HCT116 (cell line): ENCODE results near the gene COL19A1. TPM values are rescaled to one million over a fixed set of nuclear protein-coding genes. Genes with fewer than 3 reads are reported as not detected.

ENCODE experiments used
- ATAC-seq: fragments of 200-7000 bp; cut with Tn5 transposase; 2 replicates; pipeline ENCODE4 v1.9.1; 2020; ENCODE audit warnings: mild to moderate bottlenecking, moderate library complexity
- BruUV-seq: library from RNA; stranded (reverse); fragments of 400-500 nt; replicated peaks from 2 replicates; lab custom pipeline; 2021; lab: Mats Ljungman, UMichigan
- CTCF ChIA-PET: fragments of 300-600 bp; sonication (Branson Sonifier 250); formaldehyde crosslinking; loops from one replicate; lab custom pipeline; 2021; ENCODE audit warnings: antibody characterized with exemption; lab: Charles Lee
- POLR2A ChIA-PET: fragments of 300-600, 350-600 bp; sonication (Branson Sonifier 250); formaldehyde crosslinking; loops from one replicate; lab custom pipeline; 2021; ENCODE audit warnings: antibody characterized with exemption; lab: Charles Lee
- RAD21 ChIA-PET, 2 experiments: fragments of 300-600 bp; sonication (Branson Sonifier 250); formaldehyde crosslinking; loops; one replicate each; lab custom pipeline; 2023; ENCODE audit warnings: low total read pairs in 2 of 2; ENCODE audit not compliant: uncharacterized antibody in 2 of 2, unreplicated experiment in 2 of 2, low non-redundant PET in 1 of 2; lab: Charles Lee
- DNase-seq: peaks from one replicate; pipeline ENCODE4 v3.0.0-alpha.2; 2010; ENCODE audit warnings: low read depth, low spot score
- H2AFZ ChIP-seq: fragments of 200-600 bp; shearing (Covaris generic), sonication (generic); 2 replicates; pipeline ENCODE4 v1.6.1; 2017; ENCODE audit warnings: low read depth, mixed run types, mixed read lengths, antibody characterized with exemption, low read length; ENCODE audit not compliant: poor library complexity, severe bottlenecking
- H3K27ac ChIP-seq: 2 replicates; pipeline ENCODE4 v1.5.1; 2012; ENCODE audit warnings: low read depth, low read length
- H3K27me3 ChIP-seq: fragments of 200-600 bp; sonication (generic); 2 replicates; pipeline ENCODE4 v1.6.1; 2016; ENCODE audit warnings: mixed run types, low read length, mixed read lengths; ENCODE audit not compliant: insufficient read depth
- H3K36me3 ChIP-seq, 2 experiments: fragments of 200-500 bp in 1 of 2; fragments of 200-600 bp in 1 of 2; sonication (Bioruptor generic) in 1 of 2; sonication (generic) in 1 of 2; 2 replicates each; pipeline versions ENCODE4 v1.5.1 to v1.6.1; 2014 to 2016; ENCODE audit warnings: low read length in 2 of 2, inconsistent platforms in 1 of 2, mixed read lengths in 1 of 2, mixed run types in 1 of 2; ENCODE audit not compliant: insufficient read depth in 2 of 2, control insufficient read depth in 1 of 2
- H3K4me1 ChIP-seq, 2 experiments: fragments of 200-600 bp in 1 of 2; sonication (generic) in 1 of 2; 2 replicates each; pipeline versions ENCODE4 v1.5.1 to v1.6.1; 2012 to 2017; ENCODE audit warnings: low read length in 2 of 2, inconsistent platforms in 1 of 2, mild to moderate bottlenecking in 1 of 2, mixed read lengths in 1 of 2, mixed run types in 1 of 2, moderate library complexity in 1 of 2; ENCODE audit not compliant: insufficient read depth in 2 of 2, control insufficient read depth in 1 of 2
- H3K4me2 ChIP-seq: fragments of 200-600 bp; sonication (generic); 2 replicates; pipeline ENCODE4 v1.6.1; 2017; ENCODE audit warnings: mixed run types, low read length, mixed read lengths
- H3K4me3 ChIP-seq, 2 experiments: fragments of 200-600 bp in 1 of 2; sonication (generic) in 1 of 2; replicated peaks in 1 of 2; 2 replicates each; pipeline ENCODE4 v1.5.1; 2011 to 2016; ENCODE audit warnings: low read length in 2 of 2, control low read depth in 1 of 2, low read depth in 1 of 2, mild to moderate bottlenecking in 1 of 2, mixed read lengths in 1 of 2, mixed run types in 1 of 2
- H3K79me2 ChIP-seq: fragments of 200-600 bp; sonication (generic); 2 replicates; pipeline ENCODE4 v1.6.1; 2017; ENCODE audit warnings: mild to moderate bottlenecking, mixed run types, low read length, moderate library complexity, mixed read lengths; ENCODE audit not compliant: insufficient read depth
- H3K9ac ChIP-seq: fragments of 200-600 bp; sonication (generic); 2 replicates; pipeline ENCODE4 v1.6.1; 2016; ENCODE audit warnings: low read length, mixed read lengths
- H3K9me2 ChIP-seq: fragments of 200-600 bp; sonication (generic), shearing (Covaris generic); 2 replicates; pipeline ENCODE4 v1.6.1; 2017; ENCODE audit warnings: mixed run types, mild to moderate bottlenecking, moderate library complexity; ENCODE audit not compliant: insufficient read depth
- H3K9me3 ChIP-seq, 2 experiments: fragments of 200-500 bp in 1 of 2; fragments of 200-600 bp in 1 of 2; sonication (Bioruptor generic) in 1 of 2; sonication (generic) in 1 of 2; 2 replicates each; pipeline ENCODE4 v1.6.1; 2014 to 2017; ENCODE audit warnings: low read length in 2 of 2, mixed read lengths in 2 of 2, inconsistent platforms in 1 of 2, low read depth in 1 of 2, mild to moderate bottlenecking in 1 of 2, mixed run types in 1 of 2, moderate library complexity in 1 of 2; ENCODE audit not compliant: control insufficient read depth in 1 of 2, insufficient read depth in 1 of 2
- H4K20me1 ChIP-seq: fragments of 200-600 bp; sonication (generic), shearing (Covaris generic); 2 replicates; pipeline ENCODE4 v1.6.1; 2017; ENCODE audit warnings: mixed run types, mild to moderate bottlenecking, moderate library complexity; ENCODE audit not compliant: insufficient read depth
- CBX3 ChIP-seq: IDR thresholded peaks from 2 replicates; pipeline ENCODE4 v1.6.1; 2012; ENCODE audit warnings: low read depth
- CEBPB ChIP-seq: IDR thresholded peaks from 2 replicates; pipeline ENCODE4 v1.6.1; 2012; ENCODE audit warnings: low read depth
- EGR1 ChIP-seq: IDR thresholded peaks from 2 replicates; pipeline ENCODE4 v1.6.1; 2012; ENCODE audit warnings: low read depth
- ELF1 ChIP-seq: IDR thresholded peaks from 2 replicates; pipeline ENCODE4 v1.6.1; 2012; ENCODE audit warnings: low read depth, borderline replicate concordance
- EZH2 ChIP-seq: fragments of 200-600 bp; sonication (generic); IDR thresholded peaks from 2 replicates; pipeline ENCODE4 v1.6.1; 2017; ENCODE audit warnings: antibody characterized with exemption, mixed run types
- EZH2phosphoT487 ChIP-seq: fragments of 200-600 bp; IDR thresholded peaks from 2 replicates; pipeline ENCODE4 v1.6.1; 2018; ENCODE audit warnings: antibody characterized with exemption, borderline replicate concordance
- FOSL1 ChIP-seq: IDR thresholded peaks from 2 replicates; pipeline ENCODE4 v1.6.1; 2012; ENCODE audit warnings: low read depth
- JUND ChIP-seq: IDR thresholded peaks from 2 replicates; pipeline ENCODE4 v1.6.1; 2012
- MAX ChIP-seq: IDR thresholded peaks from 2 replicates; pipeline ENCODE4 v1.6.1; 2012
- POLR2AphosphoS5 ChIP-seq: IDR thresholded peaks from 2 replicates; pipeline ENCODE4 v1.6.1; 2011; ENCODE audit warnings: mild to moderate bottlenecking, low read depth, low read length, moderate library complexity
- REST ChIP-seq: IDR thresholded peaks from 2 replicates; pipeline ENCODE4 v1.6.1; 2012; ENCODE audit warnings: low read depth
- SIN3A ChIP-seq: IDR thresholded peaks from 2 replicates; pipeline ENCODE4 v1.6.1; 2012; ENCODE audit warnings: low read depth
- TCF7L2 ChIP-seq: IDR thresholded peaks from 2 replicates; pipeline ENCODE4 v1.7.0; 2011; ENCODE audit warnings: borderline replicate concordance, inconsistent platforms; ENCODE audit not compliant: insufficient read depth, insufficient read length; ENCODE audit errors: extremely low read depth
- ZFX ChIP-seq: fragments of 450-650 bp; IDR thresholded peaks from 2 replicates; pipeline ENCODE4 v1.6.1; 2017
- ZNF274 ChIP-seq: fragments of 200-500 bp; sonication (Bioruptor generic); IDR thresholded peaks from 2 replicates; pipeline ENCODE4 v1.6.1; 2014; ENCODE audit warnings: mild to moderate bottlenecking, low read depth, low read length, inconsistent platforms
- intact Hi-C: fragments of 100-400 bp; cut with micrococcal nuclease; formaldehyde crosslinking; loops from 2 replicates; pipeline ENCODE4 v1.10.0; 2022
- total RNA-seq: library from RNA; stranded (reverse); gene quantifications from one replicate; pipeline ENCODE4 v1.2.1, GENCODE V29; 2021; ENCODE audit not compliant: unreplicated experiment
- TF ChIP-seq, protein P1 (sequence below): IDR thresholded peaks from 2 replicates; pipeline ENCODE4 v1.6.1; 2012
- TF ChIP-seq, protein P2 (sequence below), 3 experiments: fragments of 200-600 bp in 1 of 3; sonication (generic) in 1 of 3; IDR thresholded peaks in 2 of 3; conservative IDR thresholded peaks in 1 of 3; 2 replicates each; pipeline ENCODE4 v1.5.1; 2012 to 2017; ENCODE audit warnings: low read depth in 2 of 3, low read length in 2 of 3, antibody characterized with exemption in 1 of 3, borderline replicate concordance in 1 of 3, control low read depth in 1 of 3, mild to moderate bottlenecking in 1 of 3, mixed read lengths in 1 of 3, mixed run types in 1 of 3, moderate library complexity in 1 of 3; ENCODE audit not compliant: insufficient read depth in 1 of 3

Gene COL19A1
- total RNA-seq, 1 experiment from 2014 or later, result not detected

- H2AFZ ChIP-seq, result no peak overlapping the region
- no peak overlapping the region for H3K4me3 ChIP-seq
- H3K9ac ChIP-seq, result no peak overlapping the region
- H4K20me1 ChIP-seq, result no peaks in the 10 kb centered on the region; the same call in 1 of the 2 replicates
- no peak overlapping the region for H3K27ac ChIP-seq
- ChIA-PET POLR2A (no interaction called here), CTCF (no interaction called here), RAD21 (no interaction called here)
- no peaks in the 10 kb centered on the region for H3K9me3 ChIP-seq
- intact Hi-C loops, result no loop called here
- DNase-seq (no peak), ATAC-seq (no peak)
- no TSS peak for BruUV-seq
- no peaks in the 10 kb centered on the region for H3K4me1 ChIP-seq
- H3K36me3 ChIP-seq, result no peaks in the 10 kb centered on the region
- TF ChIP-seq JUND (no peak), TCF7L2 (no peak), EZH2 (no peak), CBX3 (no peak), ZNF274 (no peak), FOSL1 (no peak), EZH2phosphoT487 (no peak), SIN3A (no peak), ZFX (no peak), EGR1 (no peak), ELF1 (no peak)
- TF ChIP-seq, protein P1, sequence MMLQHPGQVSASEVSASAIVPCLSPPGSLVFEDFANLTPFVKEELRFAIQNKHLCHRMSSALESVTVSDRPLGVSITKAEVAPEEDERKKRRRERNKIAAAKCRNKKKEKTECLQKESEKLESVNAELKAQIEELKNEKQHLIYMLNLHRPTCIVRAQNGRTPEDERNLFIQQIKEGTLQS, result no peak
- no peaks in the 10 kb centered on the region for H3K9me2 ChIP-seq
- no peak overlapping the region for H3K4me2 ChIP-seq
- no peaks in the 10 kb centered on the region; the same call in 1 of the 2 replicates for H3K27me3 ChIP-seq
- H3K79me2 ChIP-seq, result no peaks in the 10 kb centered on the region
Measured at GRCh38 chr6:70061546-70061945, 195.2 kb downstream of the COL19A1 start.

GRCh38 chr6:70062010-70062409, 195.7 kb downstream of the COL19A1 start:
- Histone ChIP-seq H3K36me3 (no peaks in the 10 kb centered on the region), H3K4me2 (no peak overlapping the region), H3K9me3 (no peaks in the 10 kb centered on the region), H3K4me3 (no peak overlapping the region), H3K79me2 (no peaks in the 10 kb centered on the region), H3K9ac (no peak overlapping the region), H2AFZ (no peak overlapping the region), H3K9me2 (no peaks in the 10 kb centered on the region), H4K20me1 (no peaks in the 10 kb centered on the region; the same call in 1 of the 2 replicates), H3K4me1 (no peaks in the 10 kb centered on the region), H3K27ac (no peak overlapping the region), H3K27me3 (no peaks in the 10 kb centered on the region; the same call in 1 of the 2 replicates)
- RAD21 ChIA-PET, result no interaction called here
- intact Hi-C loops, result no loop called here
- CTCF ChIA-PET, result no interaction called here
- ATAC-seq (no peak), DNase-seq (no peak)
- POLR2A ChIA-PET, result no interaction called here
- no TSS peak for BruUV-seq
- TF ChIP-seq CBX3 (no peak), CEBPB (no peak), MAX (no peak), POLR2AphosphoS5 (no peak), ZNF274 (no peak), SIN3A (no peak), EZH2phosphoT487 (no peak), REST (no peak)
- TF ChIP-seq, protein P2, sequence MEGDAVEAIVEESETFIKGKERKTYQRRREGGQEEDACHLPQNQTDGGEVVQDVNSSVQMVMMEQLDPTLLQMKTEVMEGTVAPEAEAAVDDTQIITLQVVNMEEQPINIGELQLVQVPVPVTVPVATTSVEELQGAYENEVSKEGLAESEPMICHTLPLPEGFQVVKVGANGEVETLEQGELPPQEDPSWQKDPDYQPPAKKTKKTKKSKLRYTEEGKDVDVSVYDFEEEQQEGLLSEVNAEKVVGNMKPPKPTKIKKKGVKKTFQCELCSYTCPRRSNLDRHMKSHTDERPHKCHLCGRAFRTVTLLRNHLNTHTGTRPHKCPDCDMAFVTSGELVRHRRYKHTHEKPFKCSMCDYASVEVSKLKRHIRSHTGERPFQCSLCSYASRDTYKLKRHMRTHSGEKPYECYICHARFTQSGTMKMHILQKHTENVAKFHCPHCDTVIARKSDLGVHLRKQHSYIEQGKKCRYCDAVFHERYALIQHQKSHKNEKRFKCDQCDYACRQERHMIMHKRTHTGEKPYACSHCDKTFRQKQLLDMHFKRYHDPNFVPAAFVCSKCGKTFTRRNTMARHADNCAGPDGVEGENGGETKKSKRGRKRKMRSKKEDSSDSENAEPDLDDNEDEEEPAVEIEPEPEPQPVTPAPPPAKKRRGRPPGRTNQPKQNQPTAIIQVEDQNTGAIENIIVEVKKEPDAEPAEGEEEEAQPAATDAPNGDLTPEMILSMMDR (IDR thresholded peaks at IDR 0.05 in 2 of 3, conservative IDR thresholded peaks at IDR 0.05 in 1 of 3; ENCODE audit: borderline replicate concordance in 1 of 3, insufficient read depth in 1 of 3, low read depth in 2 of 3, low read length in 2 of 3), result no peak
